ENCODE measurements around the gene RASD1.

RASD1 gene

GRCh38 chr17:17526369-17526768 lies 30.2 kb upstream of the RASD1 start:
- no peak for DNase-seq

GRCh38 chr17:17525956-17526355 lies 29.8 kb upstream of the RASD1 start:
- no peak for DNase-seq

- DNase-seq: no peak
These were observed 29.1 kb upstream of the RASD1 start for GRCh38 chr17:17525311-17525710.

- DNase-seq: no peak
These were observed 27.7 kb upstream of the RASD1 start for GRCh38 chr17:17523731-17524490.

DNA sequence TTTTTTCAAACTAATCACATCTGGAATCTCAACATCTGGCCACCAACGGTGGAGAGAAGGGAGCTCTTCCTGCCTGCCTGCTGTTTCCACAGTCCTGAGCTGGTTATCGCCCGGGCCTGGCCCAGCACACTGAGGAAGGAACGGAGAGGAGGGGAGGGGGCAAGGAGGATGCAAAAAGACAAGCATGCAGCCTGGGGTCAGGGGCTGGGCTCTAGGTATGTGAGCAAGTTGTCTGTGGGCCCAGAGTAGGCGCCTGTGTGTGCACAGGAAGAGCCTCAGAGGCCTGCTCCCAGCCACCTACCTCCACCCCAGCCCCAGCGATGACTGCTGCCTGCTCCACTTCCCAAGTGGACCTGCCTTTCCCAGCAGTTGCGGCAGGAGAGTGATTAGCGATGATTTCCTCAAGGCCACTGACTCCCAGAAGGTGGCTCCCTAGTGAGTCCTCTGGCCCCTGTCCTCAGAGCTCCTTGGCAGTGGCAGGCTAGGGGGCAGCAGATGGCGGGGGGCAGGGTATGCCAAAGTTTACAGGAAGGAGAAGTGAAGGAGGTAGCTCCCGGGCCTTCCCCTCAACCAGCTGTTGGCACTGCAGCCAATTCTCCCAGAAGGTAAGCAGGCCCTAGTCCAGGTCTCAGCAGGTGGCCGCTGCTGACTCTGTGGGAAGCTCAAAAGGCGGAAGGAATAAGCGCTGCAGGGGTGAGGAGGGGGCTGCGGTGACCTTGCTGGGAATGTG lies 27.0 kb upstream of the RASD1 start:
- no peak for DNase-seq

DNA sequence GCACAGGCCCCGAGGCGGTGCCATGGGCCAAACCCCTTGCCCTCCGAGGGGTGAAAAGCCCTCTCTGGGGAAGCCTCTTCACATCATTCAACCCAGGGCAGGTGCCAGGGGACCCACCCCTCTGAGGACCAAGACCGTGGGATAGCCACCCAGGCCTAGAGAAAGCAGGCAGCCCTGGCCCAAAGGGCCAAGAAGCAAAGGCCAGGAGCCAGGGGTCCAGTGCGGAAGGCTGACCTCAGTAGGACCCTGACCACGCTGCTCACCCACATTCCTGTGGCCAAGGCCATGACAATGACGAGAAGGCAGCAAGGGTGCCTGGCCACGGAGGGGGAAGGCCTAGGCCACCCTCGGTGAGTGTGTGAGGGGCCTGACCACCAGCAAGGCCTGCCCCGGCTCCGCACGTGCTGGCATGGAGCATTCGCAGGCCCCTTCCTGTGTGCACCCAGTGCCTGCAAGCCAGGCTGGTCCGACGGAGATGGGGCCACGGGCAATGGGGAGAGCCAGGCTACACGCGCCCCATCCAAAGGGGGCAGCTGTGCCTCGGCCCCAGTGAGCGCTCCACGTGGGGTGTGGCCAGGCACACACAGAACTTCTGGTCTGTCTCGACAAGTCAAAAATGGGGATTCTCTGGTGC lies 24.5 kb upstream of the RASD1 start:
- DNase-seq: no peak

GRCh38 chr17:17519886-17520285 lies 23.7 kb upstream of the RASD1 start:
- DNase-seq: no peak

DNA sequence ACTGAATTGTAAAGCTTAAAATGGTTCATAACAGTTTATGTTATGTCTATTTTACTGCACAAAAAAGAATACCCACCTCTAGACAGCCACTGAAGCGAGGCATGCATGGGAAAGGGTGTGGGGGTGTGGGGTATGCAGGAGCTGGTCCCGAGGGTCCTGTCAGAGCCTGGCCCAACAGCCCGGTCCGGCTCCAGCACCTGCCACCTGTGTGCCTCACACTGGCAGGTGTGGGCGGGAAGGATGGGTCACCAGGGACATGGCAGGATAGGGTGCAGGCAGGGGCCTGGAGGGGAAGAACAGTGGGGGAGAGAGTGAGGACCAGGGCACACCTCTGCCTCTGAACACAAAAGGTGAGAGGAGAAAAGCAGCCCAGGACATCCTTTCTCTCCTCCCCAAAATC lies 22.8 kb upstream of the RASD1 start:
- no peak for DNase-seq

- no peak for DNase-seq
These were observed 21.8 kb upstream of the RASD1 start for GRCh38 chr17:17518014-17518413.

DNA sequence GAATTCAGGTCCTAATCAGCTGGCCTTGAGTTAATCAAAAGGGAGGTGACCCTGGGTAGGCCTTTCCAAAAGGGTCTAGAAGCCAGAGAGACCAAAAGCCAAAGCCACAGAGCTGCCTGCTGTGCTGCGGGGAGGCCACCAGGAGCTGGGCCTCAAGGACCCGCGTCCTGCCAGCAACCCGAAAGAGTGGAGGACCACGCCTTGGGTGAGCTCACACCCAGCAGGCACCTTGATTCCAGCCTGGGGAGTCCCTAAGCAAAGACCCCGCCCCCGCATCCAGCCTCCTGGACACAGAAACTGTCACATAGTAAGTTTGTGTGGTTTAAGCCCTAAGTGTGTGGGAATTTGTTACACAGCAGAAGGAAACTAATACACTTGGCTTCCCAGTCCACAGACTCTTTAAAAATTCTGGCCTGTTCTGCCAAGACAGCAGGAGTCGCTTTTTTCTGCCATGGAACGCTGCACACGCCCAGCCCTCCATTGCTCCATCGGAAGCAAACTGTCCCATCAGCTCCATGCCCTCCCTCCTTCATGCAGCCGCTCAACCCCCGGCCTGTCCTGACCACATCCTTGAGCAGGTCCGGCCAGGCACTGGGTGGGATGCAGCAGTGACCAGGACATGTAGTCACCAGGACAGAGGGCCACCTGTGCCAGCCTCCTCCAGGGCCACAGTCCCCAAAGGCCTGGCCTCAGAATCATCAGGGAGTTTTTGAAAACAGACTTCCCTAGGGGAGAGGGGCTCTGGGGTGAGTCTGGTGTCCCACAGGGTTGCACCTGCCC lies 20.9 kb upstream of the RASD1 start:
- DNase-seq: no peak

GRCh38 chr17:17515934-17516930 lies 20.0 kb upstream of the RASD1 start:
- no peak for DNase-seq

- no peak for DNase-seq
These were observed 19.1 kb upstream of the RASD1 start for GRCh38 chr17:17514993-17515933.

- no peak for DNase-seq
These were observed 18.3 kb upstream of the RASD1 start for GRCh38 chr17:17514361-17514992.

GRCh38 chr17:17513626-17514025 lies 17.4 kb upstream of the RASD1 start:
- DNase-seq: no peak

- no peak for DNase-seq
These were observed 16.7 kb upstream of the RASD1 start for GRCh38 chr17:17512866-17513265.

DNA sequence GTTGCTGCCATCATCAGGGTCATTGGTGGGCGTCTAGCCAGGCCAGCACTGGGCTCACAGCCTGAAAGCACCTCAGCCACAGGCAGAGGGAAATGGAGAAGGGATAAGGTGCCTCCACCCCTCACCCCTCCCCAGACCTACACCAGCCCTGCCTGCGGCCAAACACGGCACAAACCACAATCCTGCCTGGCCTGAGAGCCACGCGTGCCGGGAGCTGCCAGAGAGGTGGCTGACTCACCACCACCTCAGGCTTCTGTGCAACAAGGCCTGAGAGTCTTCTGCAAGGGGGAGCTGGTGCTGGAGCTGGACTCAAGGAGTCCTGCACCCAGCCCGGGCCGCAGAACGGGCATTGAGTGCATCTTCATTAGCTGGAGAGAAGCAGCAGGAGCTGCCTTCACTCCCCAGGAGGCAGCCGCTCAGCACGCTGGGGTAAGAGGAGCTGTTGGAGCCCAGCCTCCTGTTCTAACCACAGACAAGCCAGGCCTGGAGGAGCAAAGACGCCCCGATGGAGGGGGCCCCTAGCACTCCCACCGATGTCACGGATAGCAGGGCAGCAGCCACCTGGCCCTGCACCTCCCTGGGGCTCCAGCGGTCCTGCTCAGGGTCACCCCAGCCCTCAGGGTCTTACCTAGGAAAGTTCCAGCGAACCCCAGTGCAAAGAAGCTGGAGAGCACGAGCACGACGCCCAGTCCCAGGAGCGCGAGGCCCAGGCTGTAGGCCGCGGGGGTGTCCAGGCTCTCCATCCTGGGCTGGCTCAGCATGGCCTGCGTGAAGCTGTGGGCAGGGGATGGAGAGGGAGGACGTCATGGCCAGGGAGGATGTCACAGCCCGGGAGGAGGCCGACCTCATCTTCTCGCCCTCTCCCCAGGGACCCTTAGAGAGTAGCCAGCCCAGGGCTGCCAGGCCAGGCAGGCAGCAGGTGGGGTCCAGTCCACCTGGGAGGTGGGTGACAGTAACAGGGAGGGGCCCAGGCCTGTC lies 16.0 kb upstream of the RASD1 start:
- DNase-seq: no peak

- no peak for DNase-seq
These were observed 15.1 kb upstream of the RASD1 start for GRCh38 chr17:17511293-17511741.

- no peak for DNase-seq
These were observed 14.5 kb upstream of the RASD1 start for GRCh38 chr17:17510456-17511292.

Data from CD4-positive, alpha-beta T cell treated with Interleukin-12 subunit alpha and Interleukin-12 subunit beta, for 1 hour (primary cell).